HepG2 (cell line): ENCODE measurements around the gene RPH3AL. TPM values are rescaled to one million over a fixed set of nuclear protein-coding genes. Genes with fewer than 3 reads are reported as not detected.
A peak's percentile ranks its signal among the peaks of the same experiment; 100 is the strongest.

Experiments
- CENPT ChIP-seq: sonication (generic); formaldehyde crosslinking; IDR thresholded peaks from 2 replicates; pipeline ENCODE4 v1.8.0; 2022; ENCODE audit warnings: low read depth, mild to moderate bottlenecking, moderate library complexity, missing genetic modification reagents
- HES4 ChIP-seq: sonication (generic); formaldehyde crosslinking; IDR thresholded peaks from 2 replicates; pipeline ENCODE4 v1.9.0; 2021; ENCODE audit warnings: mild to moderate bottlenecking, missing genetic modification reagents, borderline replicate concordance
- JUND ChIP-seq: sonication (generic); formaldehyde crosslinking; IDR thresholded peaks from 2 replicates; pipeline ENCODE4 v1.8.0; 2022; ENCODE audit warnings: mild to moderate bottlenecking, missing genetic modification reagents
- MAFG ChIP-seq: sonication (generic); formaldehyde crosslinking; IDR thresholded peaks from 2 replicates; pipeline ENCODE4 v1.5.1; 2020; ENCODE audit warnings: mild to moderate bottlenecking, missing genetic modification reagents
- MYNN ChIP-seq: sonication (generic); formaldehyde crosslinking; IDR thresholded peaks from 2 replicates; pipeline ENCODE4 v1.4.0; 2020; ENCODE audit warnings: mild to moderate bottlenecking, low read depth, missing genetic modification reagents
- NFE2L1 ChIP-seq: sonication (generic); formaldehyde crosslinking; IDR thresholded peaks from 2 replicates; pipeline ENCODE4 v1.4.0; 2020; ENCODE audit warnings: missing genetic modification reagents, mild to moderate bottlenecking, borderline replicate concordance
- NONO ChIP-seq, 2 experiments: fragments of 450-650 bp in 1 of 2; sonication (generic) in 1 of 2; formaldehyde crosslinking in 1 of 2; IDR thresholded peaks in 1 of 2; conservative IDR thresholded peaks in 1 of 2; 2 replicates each; pipeline versions ENCODE4 v1.6.1 to v1.8.0; 2017 to 2022; ENCODE audit warnings: mild to moderate bottlenecking in 1 of 2, missing genetic modification reagents in 1 of 2, moderate library complexity in 1 of 2
- REL ChIP-seq: sonication (generic); formaldehyde crosslinking; conservative IDR thresholded peaks from 2 replicates; pipeline ENCODE4 v1.8.0; 2022; ENCODE audit warnings: mild to moderate bottlenecking, missing genetic modification reagents, moderate library complexity
- SNAI1 ChIP-seq: sonication (generic); formaldehyde crosslinking; IDR thresholded peaks from 2 replicates; pipeline ENCODE4 v1.5.0; 2020; ENCODE audit warnings: mild to moderate bottlenecking, missing genetic modification reagents, borderline replicate concordance
- SNRNP70 ChIP-seq: fragments of 200-400 bp; formaldehyde crosslinking; IDR thresholded peaks from 2 replicates; pipeline ENCODE4 v1.6.1; 2017; ENCODE audit warnings: mild to moderate bottlenecking, low read depth, low read length, moderate library complexity
- STAG1 ChIP-seq: sonication (generic); formaldehyde crosslinking; IDR thresholded peaks from 2 replicates; pipeline ENCODE4 v1.4.0; 2020; ENCODE audit warnings: missing genetic modification reagents
- THAP11 ChIP-seq: IDR thresholded peaks from 2 replicates; pipeline ENCODE4 v1.6.1; 2016; ENCODE audit warnings: missing biosample characterization, missing genetic modification reagents
- ZFP90 ChIP-seq: sonication (generic); formaldehyde crosslinking; IDR thresholded peaks from 2 replicates; pipeline ENCODE4 v1.8.0; 2022; ENCODE audit warnings: missing genetic modification reagents, mild to moderate bottlenecking, inconsistent platforms, borderline replicate concordance
- ZNF142 ChIP-seq: sonication (generic); formaldehyde crosslinking; IDR thresholded peaks from 2 replicates; pipeline ENCODE4 v1.4.0; 2020; ENCODE audit warnings: missing genetic modification reagents
- ZNF746 ChIP-seq: sonication (generic); formaldehyde crosslinking; IDR thresholded peaks from 2 replicates; pipeline ENCODE4 v1.8.0; 2022; ENCODE audit warnings: mild to moderate bottlenecking, missing genetic modification reagents
- polyA plus RNA-seq, 8 experiments: library from polyadenylated mRNA; depleted of rRNA in 3 of 8; stranded (reverse) in 7 of 8; unstranded in 1 of 8; fragments of >200 nt; fragmentation: Illumina TruSeq in 4 of 8; extraction: Trizol in 4 of 8; gene quantifications; 2 replicates each; pipeline versions ENCODE4 v1.2.1 to v1.2.3, GENCODE V29; 2011 to 2016; ENCODE audit warnings: low read depth in 4 of 8, missing spikeins in 1 of 8, mixed read lengths in 1 of 8; ENCODE audit not compliant: insufficient read depth in 1 of 8
- total RNA-seq, 5 experiments: library from RNA; depleted of rRNA; stranded (reverse); fragments of >200 nt; fragmentation: Illumina TruSeq; extraction: Trizol; gene quantifications; 2 replicates each; pipeline ENCODE4 v1.2.3, GENCODE V29; 2016; ENCODE audit warnings: low read depth in 1 of 5
- TF ChIP-seq, protein P1 (sequence below): IDR thresholded peaks from 2 replicates; pipeline ENCODE4 v1.6.1; 2016; ENCODE audit warnings: control low read depth
- TF ChIP-seq, protein P2 (sequence below): sonication (generic); formaldehyde crosslinking; IDR thresholded peaks from 2 replicates; pipeline ENCODE4 v1.9.0; 2021; ENCODE audit warnings: missing genetic modification reagents, mild to moderate bottlenecking, borderline replicate concordance
- TF ChIP-seq, protein P3 (sequence below): sonication (generic); formaldehyde crosslinking; IDR thresholded peaks from 2 replicates; pipeline ENCODE4 v1.5.1; 2020; ENCODE audit warnings: missing genetic modification reagents, mild to moderate bottlenecking, borderline replicate concordance
- TF ChIP-seq, protein P4 (sequence below): sonication (generic); formaldehyde crosslinking; IDR thresholded peaks from 2 replicates; pipeline ENCODE4 v1.4.0; 2020; ENCODE audit warnings: missing genetic modification reagents

The RPH3AL gene
- total and polyA plus RNA-seq, 2 of the 13 experiments (the other 11 are each of a cell fraction or from before 2014, with no cell fraction given): 7.8 to 16.4 TPM

DNA sequence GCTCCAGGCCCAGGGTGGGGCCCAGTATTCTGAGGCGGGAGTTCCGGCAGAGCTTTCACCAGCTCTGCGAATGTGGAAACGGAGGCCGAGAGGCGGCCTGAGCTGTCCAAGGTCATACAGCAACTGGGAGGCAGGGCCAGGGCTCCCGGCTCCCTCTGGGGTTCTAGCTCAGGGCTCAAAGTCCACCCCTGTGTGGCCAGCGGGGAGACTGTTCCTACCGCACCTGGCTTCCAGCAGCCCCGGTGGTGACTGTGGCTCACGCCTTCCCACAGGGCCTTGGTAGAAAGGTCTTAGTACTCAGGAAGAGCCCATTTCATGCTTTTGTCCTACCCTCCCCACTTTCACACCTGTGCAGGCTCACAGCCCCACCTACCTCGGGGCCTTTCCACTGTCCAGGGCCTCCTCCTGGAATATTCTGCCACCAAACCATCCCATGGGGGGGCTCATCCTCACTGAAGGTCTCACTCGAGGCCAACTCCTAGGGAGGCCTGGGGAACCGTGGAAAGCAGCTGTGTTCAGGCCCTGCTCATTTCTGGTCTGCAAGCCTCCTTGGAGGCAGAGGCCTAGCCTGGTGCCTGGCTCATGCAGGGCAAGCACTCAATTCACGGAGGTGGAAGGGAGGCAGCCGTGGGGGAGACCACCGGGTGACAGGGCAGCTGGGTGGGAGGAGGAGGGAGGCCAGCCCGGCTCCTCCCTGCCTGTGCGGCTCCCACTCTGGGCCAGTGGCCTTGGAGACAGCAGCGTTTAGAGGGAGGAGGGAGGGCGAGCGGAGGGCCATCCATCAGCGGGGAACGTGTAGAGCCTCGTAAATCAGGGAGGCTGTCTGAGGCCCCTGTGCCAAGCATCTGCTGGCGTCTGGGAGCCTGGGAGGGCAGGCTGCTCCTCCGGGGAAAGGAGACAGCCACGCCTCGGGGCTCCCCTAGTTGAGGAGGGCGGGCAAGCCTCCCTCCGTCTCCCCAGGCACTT is 158.5 kb downstream of the RPH3AL start (continued):
- no peak for TF ChIP-seq HES4
- no peak for TF ChIP-seq ZNF142
- 0 out of 2 replicates have a peak, but pooled peaks have one; percentile 19 for TF ChIP-seq JUND (CRISPR knock-in tag)
- TF ChIP-seq, protein P1, sequence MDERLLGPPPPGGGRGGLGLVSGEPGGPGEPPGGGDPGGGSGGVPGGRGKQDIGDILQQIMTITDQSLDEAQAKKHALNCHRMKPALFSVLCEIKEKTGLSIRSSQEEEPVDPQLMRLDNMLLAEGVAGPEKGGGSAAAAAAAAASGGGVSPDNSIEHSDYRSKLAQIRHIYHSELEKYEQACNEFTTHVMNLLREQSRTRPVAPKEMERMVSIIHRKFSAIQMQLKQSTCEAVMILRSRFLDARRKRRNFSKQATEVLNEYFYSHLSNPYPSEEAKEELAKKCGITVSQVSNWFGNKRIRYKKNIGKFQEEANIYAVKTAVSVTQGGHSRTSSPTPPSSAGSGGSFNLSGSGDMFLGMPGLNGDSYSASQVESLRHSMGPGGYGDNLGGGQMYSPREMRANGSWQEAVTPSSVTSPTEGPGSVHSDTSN (CRISPR knock-in tag): peak; percentile 8; the same call in 1 of the 2 replicates
- no peak for TF ChIP-seq MYNN (CRISPR knock-in tag)
- TF ChIP-seq ZFP90 (CRISPR knock-in tag): 0 out of 2 replicates have a peak, but pooled peaks have one; percentile 5
- no peak for TF ChIP-seq SNAI1 (CRISPR knock-in tag)
- no peak for TF ChIP-seq STAG1 (CRISPR knock-in tag)
- TF ChIP-seq NFE2L1 (CRISPR knock-in tag): no peak
- TF ChIP-seq, protein P2, sequence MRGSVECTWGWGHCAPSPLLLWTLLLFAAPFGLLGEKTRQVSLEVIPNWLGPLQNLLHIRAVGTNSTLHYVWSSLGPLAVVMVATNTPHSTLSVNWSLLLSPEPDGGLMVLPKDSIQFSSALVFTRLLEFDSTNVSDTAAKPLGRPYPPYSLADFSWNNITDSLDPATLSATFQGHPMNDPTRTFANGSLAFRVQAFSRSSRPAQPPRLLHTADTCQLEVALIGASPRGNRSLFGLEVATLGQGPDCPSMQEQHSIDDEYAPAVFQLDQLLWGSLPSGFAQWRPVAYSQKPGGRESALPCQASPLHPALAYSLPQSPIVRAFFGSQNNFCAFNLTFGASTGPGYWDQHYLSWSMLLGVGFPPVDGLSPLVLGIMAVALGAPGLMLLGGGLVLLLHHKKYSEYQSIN (CRISPR knock-in tag): no peak
- no peak for TF ChIP-seq REL
- TF ChIP-seq NONO (IDR thresholded peaks at IDR 0.05): no peak
- TF ChIP-seq NONO (CRISPR knock-in tag; conservative IDR thresholded peaks at IDR 0.05): no peak
- TF ChIP-seq THAP11 (CRISPR knock-in tag): no peak
- no peak for TF ChIP-seq ZNF746 (CRISPR knock-in tag)
- TF ChIP-seq, protein P3, sequence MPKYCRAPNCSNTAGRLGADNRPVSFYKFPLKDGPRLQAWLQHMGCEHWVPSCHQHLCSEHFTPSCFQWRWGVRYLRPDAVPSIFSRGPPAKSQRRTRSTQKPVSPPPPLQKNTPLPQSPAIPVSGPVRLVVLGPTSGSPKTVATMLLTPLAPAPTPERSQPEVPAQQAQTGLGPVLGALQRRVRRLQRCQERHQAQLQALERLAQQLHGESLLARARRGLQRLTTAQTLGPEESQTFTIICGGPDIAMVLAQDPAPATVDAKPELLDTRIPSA (CRISPR knock-in tag): no peak
- no peak for TF ChIP-seq CENPT (CRISPR knock-in tag)
- TF ChIP-seq, protein P4, sequence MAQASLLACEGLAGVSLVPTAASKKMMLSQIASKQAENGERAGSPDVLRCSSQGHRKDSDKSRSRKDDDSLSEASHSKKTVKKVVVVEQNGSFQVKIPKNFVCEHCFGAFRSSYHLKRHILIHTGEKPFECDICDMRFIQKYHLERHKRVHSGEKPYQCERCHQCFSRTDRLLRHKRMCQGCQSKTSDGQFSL: peak; percentile 15; the same call in 1 of the 2 replicates
- TF ChIP-seq MAFG (CRISPR knock-in tag): no peak
- no peak for TF ChIP-seq SNRNP70
